Middle frontal gyrus (tissue), 1 donor: ENCODE results near the gene SLC6A18.
"Not testable (repeated sequence)": the region's sequence is repeated elsewhere in the genome, so short reads cannot be mapped to it uniquely, and the experiment has no call there.

Source experiments
- DNase-seq: peaks from one replicate; pipeline ENCODE4 v3.0.0-alpha.2; 2015; ENCODE audit warnings: low spot score; ENCODE audit errors: extremely low spot score

The SLC6A18 gene

DNA sequence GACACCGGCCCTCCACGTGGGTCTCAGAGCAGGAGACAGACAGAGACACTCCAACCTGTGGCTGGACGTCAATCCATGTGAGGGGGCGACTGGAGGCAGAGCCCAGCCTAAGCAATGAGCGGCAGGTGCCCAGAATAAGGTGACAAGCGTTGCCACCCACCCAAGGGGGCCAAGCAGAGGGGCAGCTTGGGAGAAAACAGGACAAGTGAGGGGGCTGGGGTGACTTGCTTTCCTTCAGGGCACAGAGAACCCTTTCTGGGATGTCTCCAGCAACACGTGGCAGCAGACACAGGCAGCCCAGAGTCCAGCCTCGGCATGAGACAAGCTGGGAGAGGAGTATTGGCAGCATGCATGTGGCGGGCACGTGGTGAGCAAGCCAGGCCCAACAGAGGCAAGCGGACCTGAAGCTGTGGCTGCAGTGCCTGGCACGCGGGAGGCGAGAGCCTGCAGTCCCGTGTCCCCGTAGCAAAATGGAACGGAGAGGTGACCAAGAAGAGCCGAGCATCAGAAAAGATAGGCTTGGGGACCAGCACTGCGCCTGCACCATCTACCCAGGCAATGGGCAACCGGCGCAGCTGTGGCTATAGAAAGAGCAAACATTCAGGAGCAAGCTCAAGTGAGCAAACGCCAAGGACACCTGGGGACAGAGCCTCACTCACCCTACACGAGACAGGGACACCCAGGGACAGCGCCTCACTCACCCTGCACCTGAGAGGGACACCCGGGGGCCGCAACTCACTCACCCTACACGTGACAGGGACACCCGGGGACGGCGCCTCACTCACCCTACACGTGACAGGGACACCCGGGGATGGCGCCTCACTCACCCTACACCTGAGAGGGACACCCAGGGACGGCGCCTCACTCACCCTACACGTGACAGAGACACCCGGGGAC is 63.5 kb downstream of the SLC6A18 start:
- DNase-seq, result no peak

DNA sequence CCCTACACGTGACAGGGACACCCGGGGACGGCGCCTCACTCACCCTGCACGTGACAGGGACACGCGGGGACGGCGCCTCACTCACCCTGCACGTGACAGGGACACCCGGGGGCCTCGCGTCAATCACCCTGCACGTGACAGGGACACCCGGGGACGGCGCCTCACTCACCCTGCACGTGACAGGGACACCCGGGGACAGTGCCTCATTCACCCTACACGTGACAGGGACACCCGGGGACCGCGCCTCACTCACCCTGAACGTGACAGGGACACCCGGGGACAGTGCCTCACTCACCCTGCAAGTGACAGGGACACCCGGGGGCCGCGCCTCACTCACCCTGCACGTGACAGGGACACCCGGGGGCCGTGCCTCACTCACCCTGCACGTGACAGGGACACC is 64.4 kb downstream of the SLC6A18 start:
- DNase-seq, result not testable (repeated sequence)

DNA sequence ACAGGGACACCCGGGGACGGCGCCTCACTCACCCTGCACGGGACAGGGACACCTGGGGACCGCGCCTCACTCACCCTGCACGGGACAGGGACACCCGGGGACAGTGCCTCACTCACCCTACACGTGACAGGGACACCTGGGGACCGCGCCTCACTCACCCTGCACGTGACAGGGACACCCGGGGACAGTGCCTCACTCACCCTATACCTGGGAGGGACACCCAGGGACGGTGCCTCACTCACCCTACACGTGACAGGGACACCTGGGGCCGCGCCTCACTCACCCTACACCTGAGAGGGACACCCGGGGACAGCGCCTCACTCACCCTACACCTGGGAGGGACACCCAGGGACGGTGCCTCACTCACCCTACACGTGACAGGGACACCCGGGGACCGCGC is 65.8 kb downstream of the SLC6A18 start:
- not testable (repeated sequence) for DNase-seq

DNA sequence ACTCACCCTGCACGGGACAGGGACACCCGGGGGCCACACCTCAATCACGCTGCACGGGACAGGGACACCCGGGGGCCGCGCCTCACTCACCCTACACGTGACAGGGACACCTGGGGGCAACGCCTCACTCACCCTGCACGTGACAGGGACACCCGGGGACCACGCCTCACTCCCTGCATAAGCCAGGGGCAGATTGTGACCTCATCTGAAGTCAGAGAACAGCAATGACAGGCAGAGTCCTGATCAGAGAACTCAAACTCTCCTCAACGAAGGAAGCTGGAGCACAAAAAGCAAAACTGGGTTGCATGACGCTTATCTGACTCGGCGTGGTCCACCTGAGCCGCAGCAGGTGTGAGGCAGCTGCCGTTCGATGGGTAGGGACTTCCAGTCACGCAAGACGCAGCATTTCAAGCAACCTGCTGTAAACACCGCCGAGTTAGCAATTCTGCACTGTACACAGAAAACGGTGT is 66.5 kb downstream of the SLC6A18 start:
- DNase-seq, result no peak

- no peak for DNase-seq
Observed at GRCh38 chr5:1292139-1292538, 67.0 kb downstream of the SLC6A18 start.

- no peak for DNase-seq
Observed at GRCh38 chr5:1292846-1293415, 67.8 kb downstream of the SLC6A18 start.

GRCh38 chr5:1293416-1294205 is 68.4 kb downstream of the SLC6A18 start:
- no peak for DNase-seq

DNA sequence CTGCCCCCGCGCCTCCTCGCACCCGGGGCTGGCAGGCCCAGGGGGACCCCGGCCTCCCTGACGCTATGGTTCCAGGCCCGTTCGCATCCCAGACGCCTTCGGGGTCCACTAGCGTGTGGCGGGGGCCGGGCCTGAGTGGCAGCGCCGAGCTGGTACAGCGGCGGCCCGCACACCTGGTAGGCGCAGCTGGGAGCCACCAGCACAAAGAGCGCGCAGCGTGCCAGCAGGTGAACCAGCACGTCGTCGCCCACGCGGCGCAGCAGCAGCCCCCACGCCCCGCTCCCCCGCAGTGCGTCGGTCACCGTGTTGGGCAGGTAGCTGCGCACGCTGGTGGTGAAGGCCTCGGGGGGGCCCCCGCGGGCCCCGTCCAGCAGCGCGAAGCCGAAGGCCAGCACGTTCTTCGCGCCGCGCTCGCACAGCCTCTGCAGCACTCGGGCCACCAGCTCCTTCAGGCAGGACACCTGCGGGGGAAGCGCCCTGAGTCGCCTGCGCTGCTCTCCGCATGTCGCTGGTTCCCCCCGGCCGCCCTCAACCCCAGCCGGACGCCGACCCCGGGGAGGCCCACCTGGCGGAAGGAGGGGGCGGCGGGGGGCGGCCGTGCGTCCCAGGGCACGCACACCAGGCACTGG is 69.1 kb downstream of the SLC6A18 start:
- no peak for DNase-seq

DNA sequence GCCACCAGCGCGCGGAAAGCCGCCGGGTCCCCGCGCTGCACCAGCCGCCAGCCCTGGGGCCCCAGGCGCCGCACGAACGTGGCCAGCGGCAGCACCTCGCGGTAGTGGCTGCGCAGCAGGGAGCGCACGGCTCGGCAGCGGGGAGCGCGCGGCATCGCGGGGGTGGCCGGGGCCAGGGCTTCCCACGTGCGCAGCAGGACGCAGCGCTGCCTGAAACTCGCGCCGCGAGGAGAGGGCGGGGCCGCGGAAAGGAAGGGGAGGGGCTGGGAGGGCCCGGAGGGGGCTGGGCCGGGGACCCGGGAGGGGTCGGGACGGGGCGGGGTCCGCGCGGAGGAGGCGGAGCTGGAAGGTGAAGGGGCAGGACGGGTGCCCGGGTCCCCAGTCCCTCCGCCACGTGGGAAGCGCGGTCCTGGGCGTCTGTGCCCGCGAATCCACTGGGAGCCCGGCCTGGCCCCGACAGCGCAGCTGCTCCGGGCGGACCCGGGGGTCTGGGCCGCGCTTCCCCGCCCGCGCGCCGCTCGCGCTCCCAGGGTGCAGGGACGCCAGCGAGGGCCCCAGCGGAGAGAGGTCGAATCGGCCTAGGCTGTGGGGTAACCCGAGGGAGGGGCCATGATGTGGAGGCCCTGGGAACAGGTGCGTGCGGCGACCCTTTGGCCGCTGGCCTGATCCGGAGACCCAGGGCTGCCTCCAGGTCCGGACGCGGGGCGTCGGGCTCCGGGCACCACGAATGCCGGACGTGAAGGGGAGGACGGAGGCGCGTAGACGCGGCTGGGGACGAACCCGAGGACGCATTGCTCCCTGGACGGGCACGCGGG is 69.9 kb downstream of the SLC6A18 start, which contains the start of gene TERT:
TSS of gene TERT (minus strand) at position 234 of the 815 bp plus-strand sequence. CDS start at position 155, 79 bp downstream.
- DNase-seq, result no peak

DNA sequence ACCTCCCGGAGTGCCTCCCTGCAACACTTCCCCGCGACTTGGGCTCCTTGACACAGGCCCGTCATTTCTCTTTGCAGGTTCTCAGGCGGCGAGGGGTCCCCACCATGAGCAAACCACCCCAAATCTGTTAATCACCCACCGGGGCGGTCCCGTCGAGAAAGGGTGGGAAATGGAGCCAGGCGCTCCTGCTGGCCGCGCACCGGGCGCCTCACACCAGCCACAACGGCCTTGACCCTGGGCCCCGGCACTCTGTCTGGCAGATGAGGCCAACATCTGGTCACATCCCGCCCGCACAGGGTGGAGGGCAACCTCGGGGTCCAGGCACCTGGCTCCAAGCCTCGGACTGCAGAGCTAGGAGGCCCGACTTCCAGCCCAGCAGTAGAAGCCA is 70.5 kb downstream of the SLC6A18 start:
- no peak for DNase-seq
